AG20443 (cell line): ENCODE data around the gene FAIM.
"Not testable (repeated sequence)": the region's sequence is repeated elsewhere in the genome, so short reads cannot be mapped to it uniquely, and the experiment has no call there.

Experiments
- DNase-seq: peaks from one replicate; pipeline ENCODE4 v3.0.0; 2012; ENCODE audit warnings: low spot score, mixed read lengths

Gene FAIM

DNA sequence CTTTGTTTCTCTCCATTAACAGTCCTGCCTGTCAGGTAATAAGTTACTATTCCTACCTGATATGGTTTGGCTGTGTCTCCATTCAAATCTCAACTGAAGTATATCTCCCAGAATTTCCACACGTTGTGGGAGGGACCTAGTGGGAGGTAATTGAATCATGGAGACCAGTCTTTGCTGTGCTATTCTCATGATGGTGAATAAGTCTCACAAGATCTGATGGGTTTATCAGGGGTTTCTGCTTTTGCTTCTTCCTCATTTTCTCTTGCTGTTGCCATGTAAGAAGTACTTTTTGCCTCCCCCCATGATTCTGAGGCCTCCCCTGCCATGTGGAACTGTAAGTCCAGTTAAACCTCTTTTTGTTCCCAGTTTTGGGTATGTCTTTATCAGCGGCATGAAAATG is 6.9 kb upstream of the FAIM start:
- DNase-seq: not testable (repeated sequence)

DNA sequence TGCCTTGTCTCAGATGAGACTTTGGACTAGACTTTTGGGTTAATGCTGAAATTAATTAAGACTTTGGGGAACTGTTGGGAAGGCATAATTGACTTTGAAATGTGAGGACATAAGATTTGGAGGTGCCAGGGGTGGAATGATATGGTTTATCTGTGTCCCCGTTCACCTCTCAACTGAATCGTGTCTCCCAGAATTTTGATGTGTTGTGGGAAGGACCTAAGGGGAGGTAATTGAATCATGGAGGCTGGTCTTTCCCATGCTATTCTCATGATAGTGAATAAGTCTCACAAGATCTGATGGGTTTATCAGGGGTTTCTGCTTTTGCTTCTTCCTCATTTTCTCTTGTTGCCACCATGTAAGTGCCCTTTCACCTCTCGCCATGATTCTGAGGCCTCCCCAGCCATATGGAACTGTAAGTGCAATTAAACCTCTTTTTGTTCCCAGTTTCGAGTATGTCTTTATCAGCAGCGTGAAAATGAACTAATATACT is 4.4 kb upstream of the FAIM start:
- not testable (repeated sequence) for DNase-seq

DNA sequence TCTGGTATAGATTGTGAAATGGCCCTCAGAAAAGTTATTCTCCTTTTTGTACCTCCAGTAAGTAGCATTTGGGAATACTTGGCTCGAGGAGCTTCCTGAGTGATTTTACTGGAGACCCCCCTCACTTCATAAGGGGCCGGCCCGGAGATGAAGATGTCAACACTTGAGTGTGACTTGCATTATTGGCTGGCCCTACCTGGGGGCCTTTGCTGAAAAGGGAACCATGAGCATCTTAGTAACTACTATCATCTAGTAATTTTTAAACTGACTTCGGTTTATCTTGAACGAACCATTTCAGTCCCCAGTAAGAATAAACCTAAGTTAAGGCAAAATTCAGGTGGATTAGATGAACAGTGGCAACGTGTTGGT is 1.3 kb downstream of the FAIM start:
- DNase-seq: no peak

DNA sequence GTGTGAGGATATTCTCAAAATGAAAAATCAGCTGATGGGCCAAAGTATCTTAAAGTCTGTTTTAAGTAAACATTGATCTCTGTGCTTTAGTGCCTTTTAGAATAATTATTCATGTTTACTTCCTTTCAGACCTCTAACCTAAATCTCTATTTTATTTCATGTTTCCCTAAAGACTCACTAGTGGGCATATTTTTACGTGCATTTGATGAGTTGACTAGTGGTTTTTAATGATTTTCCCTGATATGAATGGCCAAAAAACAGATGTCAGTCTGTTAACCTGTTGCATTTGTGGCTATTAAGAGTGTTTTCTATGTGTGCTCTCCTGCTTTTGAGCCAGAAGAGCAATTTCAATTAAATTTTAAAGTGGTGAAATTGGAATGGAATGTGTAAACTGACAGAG is 6.9 kb downstream of the FAIM start:
- no peak for DNase-seq

DNA sequence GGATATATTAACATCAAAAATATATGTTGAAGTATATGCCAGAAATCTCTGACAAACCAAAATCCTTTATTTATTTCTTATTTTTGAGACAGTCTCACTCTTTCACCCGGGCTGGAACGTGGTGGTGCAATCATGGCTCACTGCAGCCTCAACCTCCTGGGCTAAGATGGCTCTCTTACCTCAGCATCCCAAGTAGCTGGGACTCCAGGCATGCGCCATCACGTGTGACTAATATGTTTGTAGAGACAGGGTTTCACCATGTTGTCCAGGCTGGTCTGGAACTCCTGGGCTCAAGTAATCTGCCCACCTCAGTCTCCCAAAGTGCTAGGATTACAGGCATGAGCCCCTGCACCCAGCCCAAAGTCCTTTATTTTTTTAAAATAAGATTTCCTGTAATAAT is 11.9 kb downstream of the FAIM start:
- no peak for DNase-seq

DNA sequence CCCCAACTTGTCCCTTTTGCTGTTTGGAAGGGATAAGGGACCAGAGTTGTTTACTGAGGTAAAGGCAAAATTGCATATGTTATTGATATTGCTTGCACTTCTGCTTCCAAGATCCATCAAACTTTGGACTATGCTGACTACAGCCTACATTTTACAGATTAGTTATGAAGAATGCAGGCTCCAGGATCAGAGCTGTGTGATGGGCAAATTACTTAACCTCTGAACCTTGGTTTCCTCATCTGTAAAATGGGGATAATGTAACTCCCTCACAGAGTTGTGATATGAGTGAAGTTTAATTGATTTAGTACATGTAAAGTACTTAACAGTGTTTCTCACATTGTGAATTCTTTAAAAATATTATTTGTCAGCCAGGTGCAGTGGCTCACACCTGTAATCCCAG is 15.9 kb downstream of the FAIM start:
- no peak for DNase-seq

DNA sequence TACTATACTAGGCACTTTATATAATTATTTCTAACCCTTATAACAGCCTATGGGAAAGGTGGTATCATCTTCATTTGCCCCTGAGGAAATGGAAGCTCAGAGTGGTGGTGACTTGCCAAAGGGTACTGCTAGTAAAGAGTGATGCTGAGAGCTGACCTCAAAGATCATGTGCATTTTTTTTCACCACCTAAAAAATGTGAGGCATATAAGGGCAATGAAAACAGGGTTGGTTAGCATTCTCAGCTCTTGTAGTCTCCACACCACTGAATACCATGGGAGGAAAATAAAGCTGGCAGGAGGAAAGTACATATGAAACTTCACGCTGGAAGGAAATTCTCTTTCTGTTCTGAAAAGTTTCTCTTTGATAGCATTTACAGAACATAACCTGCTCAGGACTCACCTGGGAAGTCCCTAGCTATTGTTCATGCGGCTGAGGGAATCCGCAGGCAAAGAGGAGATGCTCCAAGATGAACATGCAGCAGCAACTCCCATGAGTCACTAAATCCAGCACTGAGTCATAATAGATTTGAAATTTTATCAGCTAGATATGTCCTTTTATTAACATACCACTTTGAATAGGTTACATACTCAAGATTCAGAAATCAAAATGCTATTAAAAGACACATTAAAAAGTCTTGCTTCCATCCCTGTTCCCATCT is 17.3 kb downstream of the FAIM start:
- peak; percentile 20 for DNase-seq

DNA sequence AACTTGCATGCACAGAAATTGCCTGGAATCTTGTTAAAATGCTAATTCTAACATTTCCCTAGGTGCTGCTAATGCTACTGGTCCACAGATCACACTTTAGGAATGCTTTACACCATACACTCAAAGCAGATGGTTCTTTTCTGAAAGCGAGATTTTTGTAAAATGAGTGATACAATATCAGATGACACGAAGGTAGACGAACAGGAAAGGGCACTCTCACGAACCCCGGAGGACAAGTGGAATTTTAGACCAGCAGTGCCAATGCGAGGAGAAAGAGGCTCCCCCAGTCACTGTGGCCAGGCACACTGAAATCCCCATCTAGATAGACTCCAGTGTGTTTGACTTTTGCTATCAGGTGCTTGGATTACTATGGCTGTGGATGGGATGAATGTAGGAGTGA is 21.0 kb downstream of the FAIM start:
- DNase-seq: no peak

DNA sequence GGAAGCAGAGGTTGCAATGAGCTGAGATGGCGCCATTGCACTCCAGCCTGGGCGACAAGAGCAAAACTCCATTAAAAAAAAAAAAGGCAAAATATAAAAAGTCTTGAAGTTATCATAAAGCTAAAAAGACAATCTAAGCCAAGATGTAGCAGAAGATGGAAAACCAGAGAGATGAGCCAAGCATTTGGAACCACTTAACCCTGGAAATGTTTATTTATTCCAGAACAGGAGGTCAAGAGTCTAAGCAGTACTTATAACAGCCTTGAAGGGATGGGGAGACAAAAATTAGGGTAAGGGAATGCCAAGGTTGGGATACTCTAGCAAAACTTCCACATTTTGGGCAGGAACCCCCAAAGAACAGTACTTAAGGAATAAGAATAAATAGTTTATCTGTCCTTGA is 30.1 kb downstream of the FAIM start:
- no peak for DNase-seq

DNA sequence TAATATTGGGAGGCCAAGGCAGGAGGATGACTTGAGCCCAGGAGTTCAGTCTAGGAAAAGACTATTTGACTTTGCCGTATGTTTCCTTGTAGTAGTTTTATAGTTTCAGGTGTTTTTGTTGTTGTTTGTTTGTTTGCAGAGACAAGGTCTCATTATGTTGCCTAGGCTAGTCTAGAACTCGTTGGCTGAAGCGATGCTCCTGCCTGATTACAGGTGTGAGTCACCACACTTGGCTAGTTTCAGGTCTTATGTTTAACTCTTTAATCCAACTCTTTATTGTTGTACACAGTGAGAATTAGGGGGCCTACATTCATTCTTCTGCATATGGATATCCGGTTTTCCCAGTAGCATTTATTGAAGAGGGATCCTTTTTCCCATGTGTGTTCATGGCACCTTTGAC is 32.0 kb downstream of the FAIM start:
- no peak for DNase-seq

DNA sequence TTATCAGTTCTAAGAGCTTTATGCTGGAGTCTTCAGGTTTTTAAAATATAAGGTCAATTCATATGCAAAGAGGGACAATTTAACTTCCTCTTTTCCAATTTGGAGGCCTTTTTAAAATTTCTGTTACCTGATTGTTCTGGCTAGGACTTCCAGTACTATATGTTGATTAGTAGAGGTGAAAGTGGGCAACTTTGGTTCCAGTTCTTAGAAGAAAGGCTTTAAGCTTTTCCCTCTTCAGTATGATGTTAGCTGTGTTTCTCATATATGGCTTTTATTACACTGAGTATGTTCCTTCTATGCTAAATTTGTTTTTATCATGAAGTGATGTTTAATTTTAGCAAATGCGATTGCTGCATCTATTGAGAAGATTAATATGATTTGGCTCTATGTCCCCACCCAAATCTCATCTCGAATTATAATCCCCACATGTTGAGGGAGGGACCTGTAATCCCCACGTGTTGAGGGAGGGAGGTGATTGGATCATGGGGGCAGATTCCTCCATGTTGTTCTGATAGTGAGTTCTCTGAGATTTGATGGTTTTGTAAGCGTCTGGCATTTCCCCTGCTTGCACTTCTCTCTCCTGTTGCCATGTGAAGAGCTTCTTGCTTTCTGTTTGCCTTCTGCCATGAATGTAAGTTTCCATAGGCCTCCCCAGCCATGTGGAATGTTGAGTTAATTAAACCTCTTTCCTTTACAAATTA is 33.8 kb downstream of the FAIM start:
- no peak for DNase-seq

DNA sequence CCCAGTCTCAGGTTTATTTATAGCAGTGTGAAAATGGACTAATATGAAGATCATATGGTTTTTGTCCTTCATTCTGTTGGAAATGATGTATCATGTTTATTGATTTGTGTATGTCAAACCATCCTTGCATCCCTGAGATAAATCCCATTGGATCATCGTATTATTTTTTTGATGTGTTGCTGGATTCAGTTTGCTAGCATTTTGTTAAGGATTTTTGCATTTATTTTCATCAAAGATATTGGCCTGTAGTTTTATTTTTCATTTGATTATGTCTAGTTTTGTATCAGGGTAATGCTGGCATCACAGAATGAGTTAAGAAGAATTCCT is 34.3 kb downstream of the FAIM start:
- no peak for DNase-seq

DNA sequence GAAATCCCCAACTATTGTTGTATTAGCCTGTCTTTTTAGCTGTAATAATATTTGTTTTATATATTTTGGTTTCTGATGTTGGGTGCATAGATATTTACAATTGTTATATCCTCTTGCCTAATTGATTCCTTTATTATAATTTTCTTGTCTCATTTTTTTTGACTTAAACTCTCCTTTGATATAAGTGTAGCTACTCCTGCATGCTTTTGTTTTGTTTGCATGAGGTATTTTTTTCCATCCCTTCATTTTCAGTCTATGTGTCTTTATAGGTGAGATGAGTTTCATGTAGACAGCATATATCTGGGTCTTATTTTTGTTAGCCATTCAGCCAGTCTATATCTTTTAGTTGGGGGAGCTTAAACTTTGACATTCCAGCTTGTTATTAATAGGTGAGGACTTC is 37.4 kb downstream of the FAIM start:
- no peak for DNase-seq

DNA sequence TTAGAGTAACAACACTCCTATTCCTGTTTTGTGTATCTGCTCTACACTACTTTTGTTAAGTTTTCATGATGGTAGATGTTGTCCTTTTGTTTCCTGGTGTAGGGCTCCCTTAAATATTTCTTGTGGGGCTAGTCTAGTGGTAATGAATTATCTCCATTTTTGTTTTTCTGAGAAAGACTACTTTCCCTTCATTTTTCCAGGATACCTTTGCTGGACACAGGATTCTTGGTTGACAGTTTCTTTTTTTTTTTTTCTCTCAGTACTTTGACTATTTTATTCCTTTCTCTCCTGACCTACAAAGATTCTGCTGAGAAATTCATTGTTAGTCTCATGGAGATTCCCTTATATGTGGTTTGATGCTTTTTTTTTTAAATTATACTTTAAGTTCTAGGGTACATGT is 37.9 kb downstream of the FAIM start:
- DNase-seq: no peak

DNA sequence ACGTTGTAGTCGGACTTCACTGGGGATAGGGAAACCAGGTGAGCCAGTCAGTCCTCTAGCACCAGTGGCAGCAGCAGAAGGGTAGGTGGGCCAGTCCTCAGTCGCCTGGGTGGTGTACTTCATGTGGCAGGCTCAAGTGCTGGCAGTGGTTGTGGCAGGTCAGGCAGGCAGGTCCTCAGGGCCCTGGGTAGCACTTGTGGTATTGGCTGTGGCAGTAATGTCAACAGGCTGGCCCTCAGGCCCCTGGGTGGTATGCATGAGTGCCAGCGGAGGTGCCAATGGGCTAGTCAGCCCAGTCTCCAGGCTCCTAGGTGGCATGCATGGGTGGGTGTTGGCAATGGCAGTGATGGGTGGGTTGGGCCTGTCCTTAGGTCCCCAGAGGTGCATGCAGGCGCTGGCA is 40.6 kb downstream of the FAIM start:
- DNase-seq: no peak

DNA sequence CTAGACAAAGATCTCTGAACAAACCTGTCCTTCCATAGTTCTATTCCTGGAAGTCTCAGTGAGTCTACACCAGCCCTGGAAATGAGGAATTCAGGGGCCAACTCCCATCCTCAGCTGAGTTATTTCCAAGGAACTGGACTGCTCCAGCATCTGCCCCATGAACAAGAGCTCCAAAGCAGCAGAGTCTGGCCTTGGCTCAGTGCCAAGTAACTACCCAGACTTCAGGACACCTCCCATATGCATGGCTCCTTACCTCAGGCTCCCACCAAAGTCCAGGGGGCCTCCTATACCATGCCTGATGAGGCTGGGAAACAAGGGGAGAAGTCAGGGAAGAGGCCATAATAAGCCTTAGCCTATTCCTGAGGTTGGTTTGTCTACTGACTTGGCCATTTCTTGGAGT is 45.0 kb downstream of the FAIM start:
- no peak for DNase-seq

DNA sequence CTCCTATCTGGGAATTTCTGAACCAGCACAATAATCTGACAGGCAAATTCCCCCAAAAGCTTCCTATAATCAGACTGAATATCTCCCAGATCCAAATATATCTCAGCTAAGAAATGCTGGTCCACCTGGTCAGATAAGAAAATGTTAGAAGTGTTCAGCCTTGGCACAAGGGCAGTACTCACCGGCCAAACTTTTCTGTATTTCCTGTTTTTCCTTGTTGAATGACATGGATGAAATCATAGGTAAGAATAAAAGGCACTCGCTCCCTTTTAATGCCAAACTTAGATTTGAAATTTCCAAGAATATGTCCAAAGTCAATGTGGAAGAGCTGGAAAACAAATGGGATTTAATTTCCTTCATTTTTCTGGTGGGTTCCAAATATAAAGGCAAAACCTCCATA is 48.9 kb downstream of the FAIM start:
- DNase-seq: no peak

DNA sequence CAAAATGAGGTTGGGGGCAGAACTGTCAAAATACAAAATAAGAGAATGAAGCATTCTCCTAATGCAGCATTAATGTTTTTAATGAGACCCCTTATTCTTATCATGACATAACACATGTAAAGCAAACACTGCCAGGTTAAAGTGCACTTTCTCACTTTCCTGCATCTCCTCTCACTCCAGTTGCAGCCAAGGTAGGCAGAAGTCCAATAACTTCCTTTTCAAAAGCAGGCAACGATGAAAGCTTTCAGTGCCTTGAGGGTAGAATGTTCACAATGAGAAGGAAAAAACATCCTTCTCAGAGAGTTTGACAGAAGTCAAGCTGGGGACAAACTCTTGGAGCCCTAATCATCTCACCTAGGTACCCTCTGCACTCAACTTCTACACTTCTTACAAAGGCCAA is 59.5 kb downstream of the FAIM start:
- no peak for DNase-seq

DNA sequence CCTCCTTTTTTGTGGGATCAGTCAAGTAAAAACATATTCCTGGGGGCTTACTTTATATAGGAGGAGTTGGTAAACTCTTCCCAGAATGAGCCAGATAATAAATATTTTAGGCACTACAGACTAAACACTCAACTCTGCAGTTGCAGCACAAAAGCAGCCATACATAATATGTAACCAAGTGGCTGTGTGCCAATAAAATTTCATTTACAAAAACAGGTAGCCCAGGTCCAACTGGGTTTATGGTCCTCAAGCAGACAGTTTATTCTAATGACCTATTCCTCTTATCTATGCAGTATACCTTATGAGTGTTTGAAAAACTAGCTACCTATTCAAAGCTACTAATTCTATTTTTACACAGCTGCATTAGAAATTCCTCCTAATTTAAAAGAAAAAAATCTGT is 61.8 kb downstream of the FAIM start:
- no peak for DNase-seq

DNA sequence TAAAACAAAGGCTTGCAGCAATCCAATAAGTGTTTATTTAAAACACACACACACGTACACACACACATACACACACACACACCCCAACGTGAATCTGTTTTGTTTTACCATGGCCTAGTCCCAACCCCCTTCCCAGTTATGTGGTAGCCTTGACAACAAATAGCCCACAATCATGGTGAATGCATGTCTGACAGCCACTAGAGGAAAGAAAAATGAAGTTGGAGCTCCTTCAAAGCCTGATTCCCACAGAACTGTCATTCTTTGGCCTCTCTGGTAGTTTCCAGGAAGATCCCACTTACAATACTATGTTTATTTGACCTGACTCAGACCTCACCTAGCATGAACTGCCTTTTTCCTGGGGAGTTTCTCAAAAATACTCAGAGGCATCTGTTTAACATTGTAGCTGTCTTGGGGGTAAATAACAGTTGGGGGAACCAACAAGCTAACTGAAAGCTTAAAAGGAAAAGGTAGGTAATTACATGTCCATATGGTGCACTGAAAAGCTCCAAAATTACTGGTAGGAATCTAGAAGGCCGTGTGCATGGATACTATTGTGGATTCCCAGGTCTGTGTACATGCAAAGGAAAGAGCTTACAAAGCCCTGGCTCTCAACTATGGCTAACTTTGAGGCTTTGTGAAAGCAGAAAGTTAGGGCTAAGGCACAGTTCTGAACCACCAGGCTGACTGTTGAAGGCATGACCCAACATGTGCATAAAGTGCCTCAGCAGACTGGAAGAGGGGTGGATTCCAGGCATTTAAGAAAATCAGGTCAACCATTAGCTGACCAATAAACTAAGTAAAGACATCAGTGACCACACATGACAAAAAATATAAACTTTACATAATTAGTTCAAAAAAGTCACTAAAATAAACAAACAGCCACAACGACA is 65.3 kb downstream of the FAIM start:
- DNase-seq: no peak

DNA sequence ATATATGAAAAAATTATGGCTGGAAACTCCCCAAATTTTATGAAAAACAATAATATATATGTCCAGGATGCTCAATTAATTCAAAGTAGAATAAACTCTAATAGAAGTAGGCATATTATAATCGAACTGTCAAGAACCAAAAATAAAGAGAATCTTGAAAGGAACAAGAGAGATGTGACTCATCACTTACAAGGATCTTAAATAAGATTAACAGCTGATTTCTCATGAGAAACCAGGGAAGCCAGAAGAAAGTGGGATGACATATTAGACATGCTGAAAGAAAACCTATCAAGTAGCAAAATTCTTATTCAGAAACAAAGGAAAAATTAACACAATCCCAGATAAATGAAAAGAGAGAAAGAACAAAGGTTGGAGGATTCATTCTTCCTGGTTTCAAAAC is 66.8 kb downstream of the FAIM start:
- DNase-seq: no peak

DNA sequence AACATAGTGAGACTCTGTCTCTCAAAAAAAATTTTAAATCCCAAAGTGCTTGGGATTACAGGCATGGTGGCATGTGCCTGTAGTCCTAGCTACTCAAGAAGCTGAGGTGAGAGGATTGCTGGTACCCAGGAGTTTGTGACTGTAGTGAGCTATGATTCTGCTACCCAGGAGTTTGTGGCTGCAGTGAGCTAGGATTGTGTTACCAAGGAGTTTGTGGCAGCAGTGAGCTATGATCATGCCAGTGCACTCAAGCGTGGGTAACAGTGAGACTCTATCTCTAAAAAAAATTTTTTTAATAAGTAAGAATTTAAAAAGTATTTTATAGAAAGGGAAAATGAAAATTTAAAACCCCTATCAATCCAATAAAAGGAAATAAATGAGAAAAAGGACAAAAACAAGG is 69.5 kb downstream of the FAIM start:
- no peak for DNase-seq

DNA sequence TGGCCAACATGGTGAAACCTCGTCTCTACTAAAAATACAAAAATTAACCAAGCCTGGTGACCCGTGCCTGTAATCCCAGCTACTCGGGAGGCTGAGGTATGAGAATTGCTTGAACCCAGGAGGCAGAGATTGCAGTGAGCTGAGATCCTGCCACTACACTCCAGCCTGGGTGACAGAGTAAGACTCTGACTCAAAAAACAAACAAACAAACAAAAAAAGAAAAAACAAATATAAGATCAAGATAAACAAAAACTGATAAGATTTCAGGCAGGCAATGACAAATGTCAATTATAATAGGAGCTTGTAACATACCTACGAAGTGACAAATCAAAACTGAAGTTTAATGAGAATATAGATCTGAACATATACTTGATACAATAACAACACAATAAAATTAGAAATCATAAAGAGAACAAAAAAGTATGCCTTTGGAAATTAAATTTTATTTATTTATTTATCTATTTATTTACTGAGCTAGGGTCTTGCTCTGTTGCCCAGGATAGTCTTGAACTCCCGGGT is 70.4 kb downstream of the FAIM start:
- no peak for DNase-seq
